GM18861 (cell line): Measurements from ENCODE around the gene TDRD7.
"Not testable (repeated sequence)": the region's sequence is repeated elsewhere in the genome, so short reads cannot be mapped to it uniquely, and the experiment has no call there.

Experiments used
- ATAC-seq: cut with Tn5 transposase; IDR thresholded peaks from one replicate; pipeline ENCODE4 v1.9.1; 2021; ENCODE audit not compliant: unreplicated experiment

TDRD7 gene

GRCh38 chr9:97473717-97474116 lies 61.8 kb downstream of the TDRD7 start:
- ATAC-seq = no peak

GRCh38 chr9:97474372-97474925 lies 62.6 kb downstream of the TDRD7 start:
- no peak for ATAC-seq

GRCh38 chr9:97475059-97475458 lies 63.2 kb downstream of the TDRD7 start:
- ATAC-seq = no peak

DNA sequence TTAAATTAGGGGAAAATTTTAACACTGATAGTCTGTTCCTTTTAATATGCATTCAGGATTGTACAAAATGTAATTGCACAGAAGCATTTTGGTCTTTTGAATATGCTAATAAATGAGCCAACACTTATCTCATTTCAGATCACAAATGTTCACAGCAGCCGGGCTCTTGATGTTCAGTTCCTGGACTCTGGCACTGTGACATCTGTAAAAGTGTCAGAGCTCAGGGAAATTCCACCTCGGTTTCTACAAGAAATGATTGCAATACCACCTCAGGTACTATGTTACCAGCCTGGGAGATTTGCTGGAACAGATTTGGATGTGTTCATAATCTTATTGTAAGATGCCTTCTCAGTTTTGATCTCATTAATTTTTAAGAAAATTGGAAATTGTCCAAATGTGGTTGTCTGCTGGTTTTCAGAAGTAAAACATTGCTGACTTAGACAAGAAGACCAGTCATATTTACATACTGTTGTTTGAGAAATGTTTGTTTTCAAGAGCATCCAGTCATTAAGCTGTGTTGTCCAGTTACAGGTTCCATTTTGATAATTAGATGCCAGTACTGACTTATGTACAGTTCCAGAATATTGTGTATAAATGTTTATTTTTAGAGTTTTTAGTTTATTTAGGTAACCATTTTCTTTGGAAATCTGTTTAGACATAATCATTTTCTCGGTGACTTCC lies 66.5 kb downstream of the TDRD7 start:
- no peak for ATAC-seq

DNA sequence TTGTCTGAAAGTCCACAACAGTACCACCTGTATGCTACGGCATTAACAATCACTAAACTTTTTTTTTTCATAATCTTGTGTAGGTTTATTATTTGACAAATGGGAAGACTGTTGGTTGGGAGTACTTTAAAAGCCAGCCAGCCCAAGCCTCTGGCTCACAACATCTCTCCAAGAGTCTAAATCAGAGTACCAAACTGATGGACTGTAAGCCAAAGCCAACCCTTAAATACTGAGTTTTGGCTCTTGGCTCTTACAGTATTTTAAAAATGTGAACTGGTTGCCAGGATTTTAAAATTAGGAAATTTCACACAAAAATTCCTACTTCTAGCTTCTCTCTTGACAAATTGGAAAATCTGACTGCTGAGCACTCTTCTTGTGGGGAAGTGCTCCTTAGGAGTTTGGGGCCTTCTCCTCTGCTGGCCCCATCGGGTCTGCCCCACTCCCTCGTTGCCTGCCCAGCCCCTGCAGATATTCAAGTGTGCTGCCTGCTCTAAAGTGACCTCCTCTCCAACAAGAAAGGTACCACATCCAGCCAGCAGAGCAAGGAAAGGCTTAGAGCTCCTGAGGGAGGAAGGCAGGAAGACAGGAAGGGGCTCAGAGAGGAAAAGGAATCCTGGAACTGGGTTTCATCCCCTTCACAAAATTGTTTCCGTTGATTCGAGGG lies 67.7 kb downstream of the TDRD7 start:
- ATAC-seq = no peak

GRCh38 chr9:97480174-97480573 lies 68.3 kb downstream of the TDRD7 start:
- ATAC-seq = no peak

GRCh38 chr9:97480749-97481148 lies 68.9 kb downstream of the TDRD7 start:
- no peak for ATAC-seq

- ATAC-seq = no peak
Observed at GRCh38 chr9:97484134-97484533, 72.2 kb downstream of the TDRD7 start.

DNA sequence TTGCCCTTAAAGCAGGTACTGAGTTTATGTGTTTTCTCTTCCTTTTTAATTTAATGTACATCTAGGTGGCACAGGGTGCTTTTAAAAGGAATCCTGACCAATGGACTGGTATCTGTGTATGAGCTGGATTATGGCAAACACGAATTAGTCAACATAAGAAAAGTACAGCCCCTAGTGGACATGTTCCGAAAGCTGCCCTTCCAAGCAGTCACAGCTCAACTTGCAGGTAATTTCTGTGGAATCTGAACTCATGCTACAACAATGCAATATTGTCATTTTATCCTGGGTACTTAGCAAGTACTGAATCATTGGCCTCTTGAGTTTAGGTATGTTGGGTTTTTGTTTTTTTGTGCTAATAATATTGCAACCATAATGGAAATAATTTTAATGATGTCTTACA lies 75.2 kb downstream of the TDRD7 start:
- no peak for ATAC-seq

GRCh38 chr9:97487861-97488260 lies 76.0 kb downstream of the TDRD7 start:
- ATAC-seq = no peak

DNA sequence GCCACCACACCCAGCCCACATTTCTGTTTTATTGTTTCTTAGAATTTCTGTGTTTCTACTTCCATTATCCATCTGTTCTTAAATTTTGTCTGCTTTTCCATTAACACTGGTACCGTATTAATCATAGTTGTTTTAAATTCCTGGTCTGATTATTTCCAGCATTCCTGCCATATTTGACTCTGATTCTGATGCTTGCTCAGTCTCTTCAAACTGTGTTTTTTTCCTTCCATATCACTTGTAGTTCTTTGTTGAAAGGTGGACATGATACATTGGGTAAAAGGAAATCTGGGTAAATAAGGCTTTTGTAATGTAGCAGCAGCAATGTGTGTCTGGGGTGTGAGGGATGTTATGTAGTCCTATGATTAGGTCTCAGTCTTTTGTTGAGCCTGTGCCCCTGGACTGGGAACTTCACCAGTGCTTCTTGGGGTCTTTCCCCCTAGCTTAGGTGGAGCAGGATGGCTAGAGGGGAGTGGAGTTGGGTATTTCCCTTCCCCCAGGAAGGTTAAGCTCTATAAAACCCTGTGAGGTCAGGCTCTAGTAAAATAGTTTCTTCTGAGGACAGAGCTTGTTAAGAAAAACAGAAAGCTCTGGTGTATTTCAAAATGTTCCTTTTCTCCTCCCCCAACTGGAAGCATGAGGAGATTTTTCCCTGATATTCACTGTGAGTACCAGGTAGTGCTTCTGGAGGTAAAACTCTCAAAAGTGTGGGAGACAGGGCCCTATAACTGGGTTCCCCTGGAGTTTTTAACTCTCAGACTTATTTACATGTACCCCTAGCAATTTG lies 79.5 kb downstream of the TDRD7 start:
- ATAC-seq = no peak

DNA sequence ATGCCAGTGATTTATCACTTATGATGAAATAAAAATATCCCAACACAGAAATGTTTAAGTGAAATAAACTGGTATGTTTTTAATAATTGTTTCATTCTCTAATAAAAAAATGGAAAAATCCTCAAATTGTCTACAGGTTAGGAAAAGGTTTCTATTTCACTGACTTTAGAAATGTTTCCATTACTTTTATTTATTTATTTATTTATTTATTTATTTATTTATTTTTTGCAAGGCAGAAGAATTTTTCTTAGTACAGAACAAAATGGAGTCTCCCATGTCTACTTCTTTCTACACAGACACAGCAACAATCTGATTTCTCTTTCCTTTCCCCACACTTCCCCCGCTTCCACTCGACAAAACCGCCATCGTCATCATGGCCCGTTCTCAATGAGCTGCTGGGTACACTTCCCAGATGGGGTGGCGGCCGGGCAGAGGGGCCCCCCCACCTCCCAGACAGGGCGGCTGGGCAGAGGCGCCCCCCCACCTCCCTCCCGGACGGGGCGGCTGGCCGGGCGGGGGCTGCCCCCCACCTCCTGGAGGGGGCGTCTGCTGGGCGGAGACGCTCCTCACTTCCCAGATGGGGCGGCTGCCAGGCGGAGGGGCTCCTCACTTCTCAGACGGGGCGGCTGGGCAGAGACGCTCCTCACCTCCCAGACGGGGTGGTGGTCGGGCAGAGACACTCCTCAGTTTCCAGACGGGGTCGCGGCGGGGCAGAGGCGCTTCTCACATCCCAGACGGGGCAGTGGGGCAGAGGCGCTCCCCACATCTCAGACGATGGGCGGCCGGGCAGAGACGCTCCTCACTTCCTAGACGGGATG lies 85.9 kb downstream of the TDRD7 start:
- ATAC-seq = not testable (repeated sequence)

GRCh38 chr9:97498846-97499245 lies 87.0 kb downstream of the TDRD7 start:
- not testable (repeated sequence) for ATAC-seq

DNA sequence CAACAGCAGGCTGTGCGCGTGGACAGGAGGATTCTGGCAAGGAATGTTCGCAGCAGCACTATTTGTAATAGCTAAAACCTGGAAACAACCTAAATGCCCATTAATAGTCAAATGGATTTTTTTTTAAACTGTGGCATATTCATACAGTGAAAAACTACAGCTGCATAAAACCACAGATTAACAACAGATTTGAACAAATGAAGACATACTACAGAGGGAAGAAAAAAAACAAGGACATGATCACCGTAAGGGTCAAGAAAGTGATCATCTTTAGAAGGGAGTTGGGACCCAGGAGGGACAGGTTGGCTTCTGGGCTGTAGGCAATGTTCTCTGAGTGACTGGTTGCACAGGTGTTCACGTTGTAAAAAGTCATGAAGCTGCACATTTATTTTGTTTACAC lies 88.4 kb downstream of the TDRD7 start:
- no peak for ATAC-seq

DNA sequence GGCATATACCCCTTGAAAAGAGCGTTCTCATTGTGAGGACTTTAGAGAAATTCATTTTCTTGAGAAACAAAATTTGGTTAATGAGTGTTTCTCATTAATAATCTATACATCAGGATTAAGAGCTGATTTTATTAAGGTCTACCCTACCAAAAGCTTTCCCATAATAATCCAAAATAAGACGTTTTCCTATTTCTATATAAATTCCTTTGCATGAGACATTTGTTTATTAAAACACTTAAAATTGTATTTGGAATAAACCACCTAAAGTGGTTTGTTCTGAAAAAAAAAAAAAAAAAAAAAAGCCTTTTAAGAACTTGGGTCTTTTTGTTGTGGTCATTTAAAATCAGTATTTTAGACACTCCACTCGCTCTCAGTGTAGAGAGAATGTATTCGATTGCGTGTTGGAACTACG lies 88.9 kb downstream of the TDRD7 start:
- no peak for ATAC-seq

DNA sequence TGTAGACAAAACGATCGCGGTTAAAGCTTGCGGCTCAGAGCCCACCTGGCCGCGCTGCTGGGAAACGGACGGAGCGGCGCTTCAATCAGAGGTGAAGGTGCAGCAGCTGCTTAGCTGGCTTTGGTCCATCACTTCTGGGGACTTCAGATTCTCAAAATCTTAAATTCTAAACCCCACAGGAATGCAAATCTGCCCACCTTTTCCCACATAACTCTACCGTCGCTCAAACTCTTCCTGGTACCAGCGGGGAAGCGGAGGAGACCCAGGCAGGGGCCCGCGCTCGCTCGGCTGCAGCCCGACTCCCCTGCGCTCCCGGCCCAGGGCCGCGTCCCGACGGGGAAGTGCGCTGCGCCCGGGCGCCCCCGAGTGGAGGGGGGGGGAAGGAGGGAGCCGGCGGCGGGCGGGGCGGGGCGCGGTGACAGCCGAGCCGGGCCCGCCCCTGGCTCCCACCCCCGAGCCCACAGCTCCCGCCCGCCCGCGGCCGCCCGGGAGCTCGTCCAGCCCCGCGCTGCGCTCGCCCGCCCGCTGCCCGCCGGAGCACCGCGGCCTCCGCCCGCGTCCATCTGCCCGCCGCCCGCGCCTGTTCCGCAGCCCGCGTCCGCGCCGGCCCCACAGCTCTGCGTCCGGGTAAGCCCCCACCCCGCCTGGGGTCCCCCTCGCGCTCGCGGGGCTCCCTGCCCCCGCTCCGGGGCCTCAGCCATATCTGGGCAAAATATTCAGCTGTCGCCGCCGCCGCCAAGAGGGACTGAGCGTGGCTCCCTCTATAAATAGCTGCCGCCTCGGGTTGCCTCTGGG lies 89.5 kb downstream of the TDRD7 start, which contains the start of gene TMOD1:
Gene TMOD1 (plus strand): TSS at position 490 of the 795 bp plus-strand sequence. CDS start 22,523 bp downstream, outside the sequence.
- ATAC-seq = no peak

- no peak for ATAC-seq
Observed at GRCh38 chr9:97501972-97502221, 90.0 kb downstream of the TDRD7 start.

GRCh38 chr9:97502222-97502983 lies 90.5 kb downstream of the TDRD7 start:
- ATAC-seq = no peak
